ENCODE measurements around the gene CCDC149.

The CCDC149 gene

DNA sequence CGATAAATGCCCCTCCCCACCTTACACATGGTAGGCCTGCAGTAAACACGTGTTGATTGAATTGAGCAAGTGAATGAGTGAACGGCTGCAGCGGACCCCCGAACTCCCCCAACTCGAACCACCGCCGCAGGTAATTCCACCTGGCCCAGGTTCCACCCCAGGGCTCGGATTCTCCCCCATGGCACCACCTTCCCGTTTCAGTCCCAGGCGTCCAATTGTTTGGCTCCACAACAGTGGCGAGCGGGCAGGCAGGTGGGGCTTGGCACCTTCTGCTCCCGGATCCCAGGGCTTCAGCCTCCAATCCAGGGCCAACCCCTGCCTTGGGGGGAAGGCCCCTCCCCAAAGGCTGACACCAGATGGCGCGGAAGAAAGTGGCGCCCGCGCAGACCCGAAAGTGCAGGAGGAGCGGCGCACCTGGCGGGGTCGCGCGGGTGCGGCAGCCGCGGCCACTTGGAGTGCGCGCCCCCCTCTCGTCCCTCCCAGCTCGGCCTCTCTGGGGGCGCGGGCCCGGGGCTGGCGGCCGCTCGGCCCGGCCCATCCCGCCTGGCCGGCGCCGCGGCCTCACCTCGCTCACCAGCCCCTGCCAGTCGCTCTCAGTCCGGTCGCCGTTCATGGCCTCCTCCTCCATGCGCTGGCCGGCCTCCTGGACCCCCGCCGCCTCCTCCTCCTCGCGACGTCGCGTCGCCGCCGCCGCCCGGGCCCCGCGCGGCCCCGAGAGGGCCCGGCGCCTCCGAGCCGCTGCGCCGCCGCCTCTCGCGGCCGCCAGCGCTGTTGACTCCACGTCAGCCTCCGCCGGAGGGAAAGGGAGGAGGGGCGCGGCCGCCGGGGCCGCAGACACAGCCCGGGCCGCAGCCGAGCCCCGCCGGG lies at the start of gene CCDC149:
Gene CCDC149 (minus strand): TSS at position 791 of the 867 bp plus-strand sequence. CDS start 178 bp downstream, at position 613.
- peak; percentile 25 for DNase-seq

GRCh38 chr4:24957886-24958285 lies 45.0 kb upstream of the CCDC149 start:
- no peak for DNase-seq

GRCh38 chr4:24956763-24957162 lies 43.9 kb upstream of the CCDC149 start:
- no peak for DNase-seq

DNA sequence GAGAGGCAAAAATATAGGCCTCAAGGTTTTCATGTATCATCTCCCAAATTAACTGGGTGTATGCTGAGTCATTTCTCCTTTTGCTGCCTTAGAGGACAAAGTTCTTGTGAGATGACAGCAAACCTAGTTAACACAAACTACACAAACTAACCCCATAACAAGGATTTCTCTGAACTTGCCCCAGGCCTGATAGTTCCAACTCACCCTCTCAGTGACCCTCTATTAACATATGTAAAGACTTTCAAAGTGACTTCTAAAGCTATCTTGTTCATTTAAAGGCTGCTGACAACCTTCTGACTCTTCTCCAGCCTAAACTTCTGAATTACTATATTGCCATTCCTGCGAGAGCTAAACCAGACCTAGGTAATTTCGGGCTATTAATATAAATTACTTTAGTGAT lies 43.2 kb upstream of the CCDC149 start:
- DNase-seq: no peak

- DNase-seq: no peak
Measured at GRCh38 chr4:24952667-24953066, 39.8 kb upstream of the CCDC149 start.

- DNase-seq: no peak
Measured at GRCh38 chr4:24949970-24950369, 37.1 kb upstream of the CCDC149 start.

DNA sequence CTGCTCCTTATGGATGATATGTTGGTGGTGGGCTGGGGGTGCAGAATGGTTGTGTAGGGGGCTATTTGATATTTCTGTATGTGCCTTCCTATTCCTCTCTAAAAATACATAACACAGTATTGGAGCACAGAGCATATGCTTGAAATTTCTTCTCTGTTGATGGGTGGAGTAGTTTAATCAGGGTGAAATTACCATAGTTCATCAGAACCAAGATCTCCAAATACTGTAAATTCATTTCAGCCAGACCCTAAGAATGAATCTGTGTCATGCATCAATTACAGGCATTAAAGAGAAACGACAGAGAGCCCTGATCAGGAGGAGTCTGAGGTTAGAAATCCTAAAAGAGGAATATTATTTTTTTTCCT lies 25.1 kb upstream of the CCDC149 start:
- no peak for DNase-seq

DNA sequence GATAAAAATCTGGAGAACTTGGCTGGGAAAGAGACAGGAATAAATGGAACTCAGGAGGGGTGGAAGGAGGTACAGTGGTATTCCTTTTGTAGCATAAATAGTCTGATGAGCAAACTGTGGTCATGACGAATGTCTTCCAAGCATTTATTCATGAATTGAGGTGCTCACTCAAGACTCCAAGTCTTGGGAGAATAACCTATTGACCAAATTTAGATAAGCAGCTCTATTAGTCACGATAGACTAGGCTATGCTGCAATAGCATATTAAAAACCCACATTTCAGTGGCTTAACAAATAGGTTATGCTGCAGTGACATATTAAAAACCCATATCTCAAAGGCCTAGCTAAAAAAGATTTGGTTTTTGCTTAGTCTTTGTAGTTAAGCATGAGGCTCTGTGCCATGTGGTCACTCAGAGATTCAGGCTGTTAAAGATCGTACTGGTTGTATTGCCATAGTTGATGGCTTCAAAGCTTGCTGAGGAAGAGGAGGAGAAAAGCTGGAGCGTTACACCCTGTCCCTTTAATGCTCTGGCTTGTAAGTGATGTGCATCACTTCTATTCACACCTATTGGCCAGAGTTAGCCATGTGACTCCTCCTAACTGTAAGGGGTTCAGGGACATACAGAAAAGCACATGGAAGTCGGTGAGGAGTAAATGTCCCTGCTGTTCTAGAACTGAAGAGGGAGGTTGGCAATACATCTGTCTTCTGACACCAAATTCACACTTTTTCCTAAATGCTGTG lies 24.5 kb upstream of the CCDC149 start:
- DNase-seq: no peak

DNA sequence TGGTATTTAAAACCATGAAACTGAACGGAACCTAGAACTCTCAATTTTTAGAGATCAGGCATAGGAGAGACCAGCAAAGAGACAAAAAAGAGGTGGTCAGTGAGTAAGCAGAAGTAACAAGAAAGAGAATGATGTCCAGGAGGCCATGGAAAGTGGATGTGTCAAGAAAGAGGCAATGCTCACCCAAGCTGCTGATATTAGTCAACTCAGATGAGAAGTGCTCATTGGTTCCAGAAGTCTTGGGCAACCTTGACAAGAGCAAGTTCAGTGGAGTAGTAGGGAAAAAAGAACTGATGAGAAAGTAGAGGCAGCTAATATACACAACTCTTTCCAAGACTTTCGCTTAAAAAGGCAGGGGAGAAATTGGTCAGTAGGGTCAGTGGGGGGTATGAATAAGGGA lies 23.0 kb upstream of the CCDC149 start:
- no peak for DNase-seq

GRCh38 chr4:24934311-24934710 lies 21.5 kb upstream of the CCDC149 start:
- no peak for DNase-seq

- DNase-seq: no peak
Measured at GRCh38 chr4:24933684-24934275, 20.9 kb upstream of the CCDC149 start.

- no peak for DNase-seq
Measured at GRCh38 chr4:24932515-24933225, 19.8 kb upstream of the CCDC149 start.

DNA sequence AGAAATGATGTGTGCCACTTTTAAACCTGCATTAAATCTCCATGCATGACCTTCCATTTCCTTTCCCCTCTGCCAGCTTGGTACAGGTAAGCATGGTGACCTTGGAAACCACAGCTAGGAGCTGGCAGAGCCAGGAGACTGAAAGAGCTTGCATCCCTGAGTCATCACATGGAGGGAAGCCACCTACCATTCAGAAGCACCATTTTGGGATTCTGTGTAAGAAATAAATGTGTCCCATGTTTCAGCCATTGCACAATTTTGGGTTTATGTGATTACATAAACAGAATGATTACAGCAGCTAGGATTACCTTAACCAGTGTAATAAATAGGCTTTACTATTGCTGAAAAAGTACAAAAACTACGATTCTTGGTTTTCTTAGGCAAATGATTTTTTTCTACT lies 17.3 kb upstream of the CCDC149 start:
- DNase-seq: no peak

GRCh38 chr4:24928708-24929107 lies 15.9 kb upstream of the CCDC149 start:
- no peak for DNase-seq

- DNase-seq: no peak
Measured at GRCh38 chr4:24927049-24927448, 14.2 kb upstream of the CCDC149 start.

DNA sequence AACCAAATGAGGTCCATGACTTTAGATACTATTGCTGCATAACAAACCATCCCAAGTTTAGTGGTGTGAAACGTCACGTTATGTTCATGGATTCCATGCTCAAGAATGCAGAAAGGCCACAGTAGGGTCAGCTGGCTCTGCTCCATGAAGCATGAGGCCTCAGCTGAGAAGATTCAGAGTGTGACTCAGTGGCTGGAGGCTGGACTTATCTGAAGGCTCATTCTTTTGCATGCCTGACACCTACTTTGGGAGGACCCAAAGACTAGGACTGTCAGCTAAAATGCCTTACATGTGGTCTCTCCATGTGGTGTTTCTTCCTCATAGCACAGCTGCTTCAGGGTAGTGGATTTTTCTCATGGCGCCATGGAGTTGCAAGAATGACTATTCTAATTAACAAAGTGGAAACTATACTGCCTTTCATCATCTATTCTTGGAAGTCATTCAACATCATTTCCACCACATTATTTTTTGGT lies 11.5 kb upstream of the CCDC149 start:
- DNase-seq: no peak

GRCh38 chr4:24923550-24923949 lies 10.7 kb upstream of the CCDC149 start:
- no peak for DNase-seq

- no peak for DNase-seq
Measured at GRCh38 chr4:24923002-24923401, 10.2 kb upstream of the CCDC149 start.

DNA sequence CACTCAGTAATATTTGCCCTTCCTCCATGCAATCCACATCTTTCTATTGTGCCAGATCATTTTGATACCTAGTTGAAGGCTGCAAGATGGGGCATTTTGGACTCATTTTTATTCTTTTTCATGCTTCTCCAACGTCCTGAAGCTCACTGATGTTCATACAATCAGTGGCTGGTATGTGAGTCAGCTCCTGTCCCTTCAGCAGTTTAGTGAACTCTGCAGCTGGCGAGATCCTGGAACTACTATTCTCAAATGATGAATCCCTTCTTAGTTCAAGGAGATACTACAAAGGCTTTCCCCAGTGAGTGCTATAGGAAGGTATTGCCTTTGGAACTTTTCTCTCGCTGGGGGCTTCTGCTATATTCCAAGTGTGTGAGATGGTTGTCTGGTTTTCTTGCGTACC lies 9.6 kb upstream of the CCDC149 start:
- no peak for DNase-seq

GRCh38 chr4:24921491-24921890 lies 8.6 kb upstream of the CCDC149 start:
- DNase-seq: no peak

DNA sequence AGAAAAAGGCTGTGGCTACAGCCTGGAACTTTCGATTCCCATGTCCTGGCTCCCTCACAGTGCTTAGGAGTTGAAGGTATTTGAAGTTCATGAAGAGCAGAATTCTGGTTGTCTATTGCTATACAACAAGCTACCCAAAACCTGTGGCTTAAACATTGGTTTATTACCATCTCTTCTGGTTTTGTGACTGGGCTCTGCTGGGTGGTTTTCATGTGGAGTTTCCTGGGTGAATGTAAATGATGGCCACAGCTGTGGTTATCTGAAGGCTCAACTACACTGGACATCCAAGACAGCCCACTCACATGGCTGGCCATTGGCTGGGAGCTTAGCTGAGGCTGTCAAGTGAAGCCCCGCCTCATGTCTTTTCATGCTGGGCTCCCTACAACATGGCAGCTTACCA lies 7.2 kb upstream of the CCDC149 start:
- DNase-seq: no peak

DNA sequence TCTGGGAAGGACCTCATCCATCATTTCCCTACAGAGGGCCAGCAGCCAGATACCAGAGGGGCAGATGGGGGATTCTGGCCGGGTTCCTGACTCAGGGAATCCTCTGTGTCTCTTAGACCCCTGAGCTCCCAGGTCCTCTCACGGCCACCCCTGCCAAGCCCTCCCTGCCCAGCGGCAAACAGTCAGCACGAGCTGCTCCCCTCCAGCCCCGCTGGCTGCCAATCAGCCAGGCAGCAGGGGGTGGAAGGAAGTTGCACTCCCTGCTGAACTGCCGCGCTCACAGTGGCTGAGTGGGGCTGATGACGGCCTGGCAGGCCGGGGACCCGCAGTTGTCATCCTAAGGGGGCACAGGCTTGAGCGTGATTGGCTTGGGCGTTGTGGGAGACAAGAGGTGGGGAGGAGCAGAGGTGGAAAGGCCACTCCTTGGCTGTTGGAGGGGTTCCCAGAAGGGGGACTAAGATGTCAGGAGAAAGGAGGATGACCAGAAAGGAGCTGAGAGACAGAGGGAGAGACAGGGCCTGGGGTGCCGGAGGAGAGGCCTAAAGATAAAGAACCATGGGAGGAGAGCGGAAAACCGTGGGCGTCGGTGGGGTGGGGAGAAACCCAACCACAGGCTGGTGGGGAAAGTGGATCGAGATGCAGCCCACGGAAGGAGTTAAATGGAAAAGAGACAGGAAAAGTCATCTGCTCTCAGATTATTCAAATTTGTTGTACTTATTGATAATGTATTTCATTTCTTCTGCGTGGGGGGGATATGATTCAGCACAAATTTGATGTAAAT lies 4.4 kb upstream of the CCDC149 start:
- no peak for DNase-seq

Measured in SHP77 treated with DMSO at 0.1 percent for 48 hours (cell line).